Astrocyte (in vitro differentiated cells and primary cell): ENCODE measurements around the gene CACNA1B. TPM values are rescaled to one million over a fixed set of nuclear protein-coding genes. Genes with fewer than 3 reads are reported as not detected.

Source experiments
- DNase-seq: peaks from one replicate; pipeline ENCODE4 v3.0.0-alpha.2; 2010; ENCODE audit warnings: low read depth
- FAIRE-seq: peaks from 2 replicates; lab custom pipeline; 2011; peaks lifted over from hg19 to GRCh38; lab: Jason Lieb, UNC
- H2AFZ ChIP-seq: 2 replicates; pipeline ENCODE4 v1.6.0; 2012; ENCODE audit warnings: low read depth, low read length, inconsistent platforms
- H3K27ac ChIP-seq: 2 replicates; pipeline ENCODE4 v1.5.1; 2011; ENCODE audit warnings: low read depth, low read length, inconsistent platforms
- H3K27me3 ChIP-seq: 2 replicates; pipeline ENCODE4 v1.6.0; 2011; ENCODE audit warnings: low read length, inconsistent platforms; ENCODE audit not compliant: insufficient read depth
- H3K36me3 ChIP-seq: 2 replicates; pipeline ENCODE4 v1.5.1; 2011; ENCODE audit warnings: low read length, inconsistent platforms; ENCODE audit not compliant: insufficient read depth
- H3K4me1 ChIP-seq: 2 replicates; pipeline ENCODE4 v1.5.1; 2011; ENCODE audit warnings: low read length, inconsistent platforms; ENCODE audit not compliant: insufficient read depth
- H3K4me2 ChIP-seq: 2 replicates; pipeline ENCODE4 v1.6.0; 2012; ENCODE audit warnings: low read length, inconsistent platforms
- H3K4me3 ChIP-seq: 2 replicates; pipeline ENCODE4 v1.5.1; 2011; ENCODE audit warnings: low read depth, mild to moderate bottlenecking, low read length, inconsistent platforms; ENCODE audit not compliant: insufficient read depth
- H3K79me2 ChIP-seq: 2 replicates; pipeline ENCODE4 v1.6.0; 2012; ENCODE audit warnings: mild to moderate bottlenecking, low read length, inconsistent platforms; ENCODE audit not compliant: insufficient read depth
- H3K9ac ChIP-seq: 2 replicates; pipeline ENCODE4 v1.6.0; 2012; ENCODE audit warnings: mild to moderate bottlenecking, low read length, inconsistent platforms
- H3K9me3 ChIP-seq: 2 replicates; pipeline ENCODE4 v1.5.1; 2012; ENCODE audit warnings: low read depth, mild to moderate bottlenecking, low read length, inconsistent platforms; ENCODE audit not compliant: insufficient read depth
- H4K20me1 ChIP-seq: 2 replicates; pipeline ENCODE4 v1.6.0; 2012; ENCODE audit warnings: low read length, inconsistent platforms; ENCODE audit not compliant: insufficient read depth
- H3K27ac Mint-ChIP-seq: one replicate; pipeline ENCODE4 v1.8.0; 2021; ENCODE audit warnings: mild to moderate bottlenecking, mixed read lengths; ENCODE audit not compliant: unreplicated experiment
- H3K27me3 Mint-ChIP-seq: one replicate; pipeline ENCODE4 v1.8.0; 2021; ENCODE audit warnings: low read depth, mixed read lengths; ENCODE audit not compliant: unreplicated experiment
- H3K36me3 Mint-ChIP-seq: one replicate; pipeline ENCODE4 v1.8.0; 2021; ENCODE audit warnings: low read depth, mixed read lengths; ENCODE audit not compliant: unreplicated experiment
- H3K4me1 Mint-ChIP-seq: one replicate; pipeline ENCODE4 v1.8.0; 2021; ENCODE audit warnings: low read depth, mixed read lengths; ENCODE audit not compliant: unreplicated experiment
- H3K4me3 Mint-ChIP-seq: one replicate; pipeline ENCODE4 v1.8.0; 2021; ENCODE audit warnings: mild to moderate bottlenecking, moderate library complexity, mixed read lengths; ENCODE audit not compliant: unreplicated experiment
- H3K9me3 Mint-ChIP-seq: one replicate; pipeline ENCODE4 v1.8.0; 2021; ENCODE audit warnings: mild to moderate bottlenecking, mixed read lengths; ENCODE audit not compliant: unreplicated experiment
- CTCF ChIP-seq: IDR thresholded peaks from 2 replicates; pipeline ENCODE4 v1.5.1; 2011; ENCODE audit warnings: low read depth, mild to moderate bottlenecking, inconsistent platforms, low read length, moderate library complexity; ENCODE audit not compliant: insufficient read depth
- EZH2 ChIP-seq: IDR thresholded peaks from 2 replicates; pipeline ENCODE4 v1.6.1; 2012; ENCODE audit warnings: mild to moderate bottlenecking, low read length, inconsistent platforms; ENCODE audit not compliant: insufficient read depth
- total RNA-seq: library from RNA; stranded (reverse); gene quantifications from 2 replicates; pipeline ENCODE4 v1.2.1, GENCODE V29; 2021

Gene CACNA1B
- total RNA-seq, 1 donor from 2014 or later, result 3.1 TPM

- Histone ChIP-seq H3K4me2 (no peak overlapping the region), H3K9ac (no peak overlapping the region), H3K4me3 (no peak overlapping the region), H3K4me1 (no peaks in the 10 kb centered on the region), H2AFZ (no peak overlapping the region), H3K79me2 (peaks cover 5% of the 10 kb centered on the region), H3K27ac (no peak overlapping the region), H3K36me3 (peaks cover 3% of the 10 kb centered on the region), H3K9me3 (no peaks in the 10 kb centered on the region), H4K20me1 (peaks cover 75% of the 10 kb centered on the region), H3K27me3 (no peaks in the 10 kb centered on the region)
- TF ChIP-seq CTCF (no peak), EZH2 (no peak)
- peaks cover 28% of the 10 kb centered on the region for H3K36me3 Mint-ChIP-seq
- no peaks in the 10 kb centered on the region for H3K9me3 Mint-ChIP-seq
- no peaks in the 10 kb centered on the region for H3K27me3 Mint-ChIP-seq
- H3K4me3 Mint-ChIP-seq, result no peak overlapping the region
- no peak overlapping the region for H3K27ac Mint-ChIP-seq
- H3K4me1 Mint-ChIP-seq, result peaks cover 4% of the 10 kb centered on the region
- FAIRE-seq (no peak), DNase-seq (no peak)
These were observed 48.2 kb upstream of the CACNA1B start for GRCh38 chr9:137829260-137829996.

- no peaks in the 10 kb centered on the region for H3K27me3 Mint-ChIP-seq
These were observed 45.3 kb upstream of the CACNA1B start for GRCh38 chr9:137832191-137832700.

More at GRCh38 chr9:137832191-137832700, 45.3 kb upstream of the CACNA1B start:
- no peak for FAIRE-seq
- DNase-seq, result no peak
- no peak overlapping the region for H3K27ac Mint-ChIP-seq
- H3K4me1 Mint-ChIP-seq, result peaks cover 4% of the 10 kb centered on the region
- TF ChIP-seq CTCF, result no peak
- no peak for TF ChIP-seq EZH2
- H3K36me3 Mint-ChIP-seq, result peaks cover 10% of the 10 kb centered on the region
- H3K4me1 ChIP-seq, result no peaks in the 10 kb centered on the region
- no peak overlapping the region for H2AFZ ChIP-seq
- no peaks in the 10 kb centered on the region for H3K9me3 ChIP-seq
- H3K79me2 ChIP-seq, result no peaks in the 10 kb centered on the region
- H3K36me3 ChIP-seq, result peaks cover 9% of the 10 kb centered on the region
- peaks cover 52% of the 10 kb centered on the region for H4K20me1 ChIP-seq
- no peak overlapping the region for H3K9ac ChIP-seq
- H3K4me2 ChIP-seq, result no peak overlapping the region
- H3K4me3 Mint-ChIP-seq, result no peak overlapping the region
- H3K9me3 Mint-ChIP-seq, result no peaks in the 10 kb centered on the region
- H3K4me3 ChIP-seq, result no peak overlapping the region
- no peaks in the 10 kb centered on the region for H3K27me3 ChIP-seq
- H3K27ac ChIP-seq, result no peak overlapping the region
